Inferior parietal cortex (tissue), 1 donor: ENCODE results near the gene LPP.

Source experiments
- DNase-seq: peaks from one replicate; pipeline ENCODE4 v3.0.0-alpha.2; 2016; ENCODE audit errors: extremely low spot score

Gene LPP

GRCh38 chr3:188827103-188827502 lies 673.1 kb downstream of the LPP start:
- DNase-seq: no peak

GRCh38 chr3:188827576-188827975 lies 673.6 kb downstream of the LPP start:
- no peak for DNase-seq

- DNase-seq: no peak
Observed at GRCh38 chr3:188829130-188829529, 675.2 kb downstream of the LPP start.

- DNase-seq: no peak
Observed at GRCh38 chr3:188829576-188829975, 675.6 kb downstream of the LPP start.

- no peak for DNase-seq
Observed at GRCh38 chr3:188830893-188831292, 676.9 kb downstream of the LPP start.

- no peak for DNase-seq
Observed at GRCh38 chr3:188832146-188832545, 678.2 kb downstream of the LPP start.

- DNase-seq: no peak
Observed at GRCh38 chr3:188832961-188833721, 679.2 kb downstream of the LPP start.

- no peak for DNase-seq
Observed at GRCh38 chr3:188834349-188834748, 680.4 kb downstream of the LPP start.

- no peak for DNase-seq
Observed at GRCh38 chr3:188839187-188839695, 685.3 kb downstream of the LPP start.

GRCh38 chr3:188840290-188840689 lies 686.3 kb downstream of the LPP start:
- DNase-seq: no peak

- no peak for DNase-seq
Observed at GRCh38 chr3:188841906-188842305, 687.9 kb downstream of the LPP start.

GRCh38 chr3:188842639-188843038 lies 688.7 kb downstream of the LPP start:
- no peak for DNase-seq

- no peak for DNase-seq
Observed at GRCh38 chr3:188844096-188844495, 690.1 kb downstream of the LPP start.

GRCh38 chr3:188845514-188845913 lies 691.6 kb downstream of the LPP start:
- DNase-seq: no peak

GRCh38 chr3:188848947-188849346 lies 695.0 kb downstream of the LPP start:
- no peak for DNase-seq

- peak; percentile 82 for DNase-seq
Observed at GRCh38 chr3:188853856-188854771, 700.2 kb downstream of the LPP start.

GRCh38 chr3:188854772-188855149 lies 700.8 kb downstream of the LPP start:
- DNase-seq: no peak

- no peak for DNase-seq
Observed at GRCh38 chr3:188855675-188856074, 701.7 kb downstream of the LPP start.

GRCh38 chr3:188860147-188860546 lies 706.2 kb downstream of the LPP start:
- DNase-seq: no peak

GRCh38 chr3:188861842-188862744 lies 708.1 kb downstream of the LPP start:
- DNase-seq: no peak

- no peak for DNase-seq
Observed at GRCh38 chr3:188863999-188864406, 710.0 kb downstream of the LPP start.
